Thyroid gland (tissue), 4 donors: ENCODE measurements around the gene TMEM219.

Experiments
- POLR2A ChIP-seq, 2 donors: fragments of 450-650 bp; IDR thresholded peaks; one replicate each; pipeline ENCODE4 v1.6.1; 2017; ENCODE audit warnings: antibody characterized with exemption in 2 of 2, mild to moderate bottlenecking in 2 of 2, moderate library complexity in 1 of 2
- TF ChIP-seq, protein P1 (sequence below), 6 experiments: fragments of 200-600 bp in 3 of 6; fragments of 450-650 bp in 3 of 6; sonication (generic) in 3 of 6; IDR thresholded peaks; one replicate each; pipeline ENCODE4 v1.5.1; 2016 to 2019; ENCODE audit warnings: antibody characterized with exemption in 6 of 6, mild to moderate bottlenecking in 2 of 6, inconsistent platforms in 1 of 6, moderate library complexity in 1 of 6

GRCh38 chr16:29943846-29944799 is 17.8 kb upstream of the TMEM219 start:
- TF ChIP-seq, protein P1, sequence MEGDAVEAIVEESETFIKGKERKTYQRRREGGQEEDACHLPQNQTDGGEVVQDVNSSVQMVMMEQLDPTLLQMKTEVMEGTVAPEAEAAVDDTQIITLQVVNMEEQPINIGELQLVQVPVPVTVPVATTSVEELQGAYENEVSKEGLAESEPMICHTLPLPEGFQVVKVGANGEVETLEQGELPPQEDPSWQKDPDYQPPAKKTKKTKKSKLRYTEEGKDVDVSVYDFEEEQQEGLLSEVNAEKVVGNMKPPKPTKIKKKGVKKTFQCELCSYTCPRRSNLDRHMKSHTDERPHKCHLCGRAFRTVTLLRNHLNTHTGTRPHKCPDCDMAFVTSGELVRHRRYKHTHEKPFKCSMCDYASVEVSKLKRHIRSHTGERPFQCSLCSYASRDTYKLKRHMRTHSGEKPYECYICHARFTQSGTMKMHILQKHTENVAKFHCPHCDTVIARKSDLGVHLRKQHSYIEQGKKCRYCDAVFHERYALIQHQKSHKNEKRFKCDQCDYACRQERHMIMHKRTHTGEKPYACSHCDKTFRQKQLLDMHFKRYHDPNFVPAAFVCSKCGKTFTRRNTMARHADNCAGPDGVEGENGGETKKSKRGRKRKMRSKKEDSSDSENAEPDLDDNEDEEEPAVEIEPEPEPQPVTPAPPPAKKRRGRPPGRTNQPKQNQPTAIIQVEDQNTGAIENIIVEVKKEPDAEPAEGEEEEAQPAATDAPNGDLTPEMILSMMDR (IDR thresholded peaks at IDR 0.05), result no peak
- TF ChIP-seq POLR2A (IDR thresholded peaks at IDR 0.05), result no peak
